ENCODE results near the gene MED26.

DNA sequence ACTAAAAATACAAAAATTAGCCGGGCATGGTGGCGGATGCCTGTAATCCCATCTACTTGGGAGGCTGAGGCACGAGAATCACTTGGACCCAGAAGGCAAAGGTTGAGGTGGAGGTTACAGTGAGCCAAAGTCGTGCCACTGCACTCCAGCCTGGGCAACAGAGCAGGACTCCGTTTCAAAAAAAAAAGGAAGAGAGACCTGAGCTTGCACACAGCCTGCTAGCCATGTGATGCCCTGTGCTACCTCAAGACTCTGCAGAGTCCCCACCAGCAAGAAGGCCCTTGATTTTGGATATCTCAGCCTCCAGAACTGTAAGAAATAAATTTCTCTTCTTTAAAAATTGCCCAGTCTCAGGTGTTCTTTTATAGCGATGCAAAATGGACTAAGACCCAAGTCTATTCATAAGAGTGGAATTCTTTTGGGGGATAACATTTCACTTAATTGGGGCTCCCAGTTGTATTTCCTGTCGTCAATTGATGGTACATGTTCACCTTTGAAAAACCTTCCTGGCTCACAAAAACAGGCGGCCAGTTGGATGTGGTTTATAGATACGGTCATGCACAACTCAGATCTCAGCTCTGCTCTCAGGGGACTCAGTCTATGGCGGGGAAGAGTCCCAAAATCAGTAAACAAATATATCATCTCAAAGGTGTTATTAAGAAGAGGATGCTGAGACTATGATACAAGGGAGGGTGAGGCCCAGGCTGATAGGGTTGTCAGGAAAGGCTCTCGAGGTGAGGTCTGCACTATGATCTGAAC is 83.4 kb downstream of the MED26 start:
- TF ChIP-seq, protein P1, sequence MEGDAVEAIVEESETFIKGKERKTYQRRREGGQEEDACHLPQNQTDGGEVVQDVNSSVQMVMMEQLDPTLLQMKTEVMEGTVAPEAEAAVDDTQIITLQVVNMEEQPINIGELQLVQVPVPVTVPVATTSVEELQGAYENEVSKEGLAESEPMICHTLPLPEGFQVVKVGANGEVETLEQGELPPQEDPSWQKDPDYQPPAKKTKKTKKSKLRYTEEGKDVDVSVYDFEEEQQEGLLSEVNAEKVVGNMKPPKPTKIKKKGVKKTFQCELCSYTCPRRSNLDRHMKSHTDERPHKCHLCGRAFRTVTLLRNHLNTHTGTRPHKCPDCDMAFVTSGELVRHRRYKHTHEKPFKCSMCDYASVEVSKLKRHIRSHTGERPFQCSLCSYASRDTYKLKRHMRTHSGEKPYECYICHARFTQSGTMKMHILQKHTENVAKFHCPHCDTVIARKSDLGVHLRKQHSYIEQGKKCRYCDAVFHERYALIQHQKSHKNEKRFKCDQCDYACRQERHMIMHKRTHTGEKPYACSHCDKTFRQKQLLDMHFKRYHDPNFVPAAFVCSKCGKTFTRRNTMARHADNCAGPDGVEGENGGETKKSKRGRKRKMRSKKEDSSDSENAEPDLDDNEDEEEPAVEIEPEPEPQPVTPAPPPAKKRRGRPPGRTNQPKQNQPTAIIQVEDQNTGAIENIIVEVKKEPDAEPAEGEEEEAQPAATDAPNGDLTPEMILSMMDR (IDR thresholded peaks at IDR 0.05) = no peak
- no peak for TF ChIP-seq POLR2A (IDR thresholded peaks at IDR 0.05)
